BJ (cell line): ENCODE data around the gene IFT57. TPM values are rescaled to one million over a fixed set of nuclear protein-coding genes. Genes with fewer than 3 reads are reported as not detected.

Experiments used
- CTCF ChIA-PET: fragments of 350-600 bp; formaldehyde crosslinking; extraction: SDS; loops from one replicate; lab custom pipeline; 2021; ENCODE audit warnings: antibody characterized with exemption, inconsistent platforms; lab: Yijun Ruan, JAX
- POLR2A ChIA-PET: fragments of 300-600 bp; sonication (Branson Sonifier 250); formaldehyde crosslinking; extraction: SDS; loops from one replicate; lab custom pipeline; 2021; ENCODE audit warnings: antibody characterized with exemption; lab: Charles Lee
- DNase-seq: peaks from one replicate; pipeline ENCODE4 v3.0.0-alpha.2; 2011; ENCODE audit warnings: low read depth
- H3K27me3 ChIP-seq: 2 replicates; pipeline ENCODE4 v1.6.0; 2011; ENCODE audit warnings: low read length; ENCODE audit not compliant: control insufficient read depth, insufficient read depth
- H3K36me3 ChIP-seq: 2 replicates; pipeline ENCODE4 v1.5.1; 2011; ENCODE audit warnings: low read length; ENCODE audit not compliant: control insufficient read depth, insufficient read depth
- H3K4me3 ChIP-seq: 2 replicates; pipeline ENCODE4 v1.5.1; 2011; ENCODE audit warnings: low read depth, mild to moderate bottlenecking, control low read depth, low read length
- polyA plus RNA-seq: library from polyadenylated mRNA; depleted of rRNA; stranded (reverse); fragments of >200 nt; gene quantifications from 2 replicates; pipeline ENCODE4 v1.2.3, GENCODE V29; 2011; rRNA removed
- TF ChIP-seq, protein P1 (sequence below): IDR thresholded peaks from 2 replicates; pipeline ENCODE4 v1.5.1; 2011; ENCODE audit warnings: low read depth, mild to moderate bottlenecking, control low read depth, inconsistent platforms, low read length, moderate library complexity; ENCODE audit not compliant: insufficient read depth

Gene IFT57
- polyA plus RNA-seq, 1 experiment = 32.1 TPM

DNA sequence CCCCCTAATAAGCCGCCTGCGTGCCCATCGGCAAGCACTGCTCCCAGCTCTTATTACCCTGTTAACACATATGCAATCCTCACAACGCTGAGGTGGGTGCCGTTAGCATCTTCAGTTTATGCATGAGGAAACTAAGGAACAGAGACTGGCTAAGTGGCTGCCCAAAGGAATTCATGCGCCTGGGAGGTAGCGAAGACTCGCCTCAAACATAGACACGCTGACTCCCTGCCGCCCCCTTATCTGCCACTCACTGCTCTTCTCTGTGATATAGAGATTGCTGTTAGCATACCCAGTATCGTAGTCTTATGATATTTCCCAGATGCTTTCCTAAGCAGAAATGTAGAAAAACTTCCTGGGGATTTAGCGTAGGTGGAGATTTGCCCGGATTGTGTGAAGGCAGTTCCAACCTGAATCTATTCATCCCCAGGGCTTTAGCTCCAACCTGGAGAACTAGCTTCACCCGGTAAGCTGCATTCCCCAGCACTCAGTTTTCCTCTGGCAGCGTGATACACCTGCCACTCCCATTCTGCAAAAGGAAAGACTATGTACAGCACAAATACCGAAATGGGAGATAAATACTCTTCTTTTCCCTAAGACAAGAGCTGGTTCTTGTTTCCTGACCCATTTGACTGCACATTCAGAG lies 107.7 kb downstream of the IFT57 start:
- TF ChIP-seq, protein P1, sequence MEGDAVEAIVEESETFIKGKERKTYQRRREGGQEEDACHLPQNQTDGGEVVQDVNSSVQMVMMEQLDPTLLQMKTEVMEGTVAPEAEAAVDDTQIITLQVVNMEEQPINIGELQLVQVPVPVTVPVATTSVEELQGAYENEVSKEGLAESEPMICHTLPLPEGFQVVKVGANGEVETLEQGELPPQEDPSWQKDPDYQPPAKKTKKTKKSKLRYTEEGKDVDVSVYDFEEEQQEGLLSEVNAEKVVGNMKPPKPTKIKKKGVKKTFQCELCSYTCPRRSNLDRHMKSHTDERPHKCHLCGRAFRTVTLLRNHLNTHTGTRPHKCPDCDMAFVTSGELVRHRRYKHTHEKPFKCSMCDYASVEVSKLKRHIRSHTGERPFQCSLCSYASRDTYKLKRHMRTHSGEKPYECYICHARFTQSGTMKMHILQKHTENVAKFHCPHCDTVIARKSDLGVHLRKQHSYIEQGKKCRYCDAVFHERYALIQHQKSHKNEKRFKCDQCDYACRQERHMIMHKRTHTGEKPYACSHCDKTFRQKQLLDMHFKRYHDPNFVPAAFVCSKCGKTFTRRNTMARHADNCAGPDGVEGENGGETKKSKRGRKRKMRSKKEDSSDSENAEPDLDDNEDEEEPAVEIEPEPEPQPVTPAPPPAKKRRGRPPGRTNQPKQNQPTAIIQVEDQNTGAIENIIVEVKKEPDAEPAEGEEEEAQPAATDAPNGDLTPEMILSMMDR = no peak
- Histone ChIP-seq H3K4me3 (no peak overlapping the region), H3K36me3 (no peaks in the 10 kb centered on the region), H3K27me3 (peaks cover 1% of the 10 kb centered on the region; the same call in 1 of the 2 replicates)
- POLR2A ChIA-PET = no interaction called here
- CTCF ChIA-PET = interaction anchor here (0.6 to 1.2 kb wide), 2 partner anchors 9 to 39 kb away, joined by 3 to 4 read pairs; no protein-coding TSS in a partner anchor
- DNase-seq = no peak

DNA sequence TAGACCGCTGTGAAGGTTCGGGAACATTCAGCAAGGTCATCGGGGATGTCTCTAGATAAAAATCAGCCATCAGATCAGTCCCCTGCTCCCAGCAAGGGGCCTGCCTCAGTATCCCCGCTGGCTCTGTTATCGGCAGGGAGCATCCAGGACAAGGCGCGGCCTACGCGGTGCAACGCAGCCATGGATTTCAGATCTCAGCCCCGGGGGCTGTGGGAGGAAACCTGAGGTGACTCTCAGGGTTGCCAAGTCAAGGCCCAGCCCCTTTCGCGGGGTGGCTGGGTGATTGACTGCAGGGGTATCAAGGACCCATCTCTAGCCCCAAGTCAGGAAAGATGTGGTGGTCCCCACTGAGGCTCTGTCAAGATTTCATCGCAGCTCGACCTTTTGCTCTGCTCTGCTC lies 108.2 kb downstream of the IFT57 start:
- TF ChIP-seq, protein P1 = no peak
- Histone ChIP-seq H3K27me3 (peaks cover 1% of the 10 kb centered on the region; the same call in 1 of the 2 replicates), H3K4me3 (no peak overlapping the region), H3K36me3 (no peaks in the 10 kb centered on the region)
- no peak for DNase-seq
- POLR2A ChIA-PET = no interaction called here
- CTCF ChIA-PET = no interaction called here

DNA sequence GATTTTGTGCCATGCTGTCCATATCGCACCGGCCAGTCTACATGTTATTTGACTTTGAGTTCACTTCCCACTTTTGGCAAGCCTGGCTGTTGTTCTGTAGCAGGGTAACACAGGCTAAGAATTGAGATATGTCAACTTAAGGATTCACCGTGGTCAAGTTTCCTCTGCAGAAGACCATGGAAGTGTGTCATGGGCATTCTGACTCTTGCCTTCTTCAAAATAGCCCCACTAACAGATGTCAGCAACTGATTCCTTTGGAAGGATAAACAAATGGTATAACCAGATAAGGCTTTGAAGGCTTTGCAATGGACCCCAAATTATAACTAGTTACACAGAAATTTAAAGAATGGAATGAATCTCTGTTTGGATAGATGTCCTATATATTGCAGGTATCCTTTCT lies 111.3 kb downstream of the IFT57 start:
- TF ChIP-seq, protein P1 = no peak
- POLR2A ChIA-PET = no interaction called here
- DNase-seq = no peak
- Histone ChIP-seq H3K36me3 (no peaks in the 10 kb centered on the region), H3K4me3 (no peak overlapping the region), H3K27me3 (peaks cover 1% of the 10 kb centered on the region; the same call in 1 of the 2 replicates)
- CTCF ChIA-PET = no interaction called here

Other genes starting within 250 kb of the IFT57 start
- 13.4 and 29.8 TPM in 2 replicates for gene CD47, start 131.4 kb downstream of the IFT57 start, polyA plus RNA-seq
- not detected in 2 replicates for gene HHLA2, start 74.1 kb upstream of the IFT57 start, polyA plus RNA-seq